ENCODE measurements around the gene KLHL21.
"Not testable (repeated sequence)": the region's sequence is repeated elsewhere in the genome, so short reads cannot be mapped to it uniquely, and the experiment has no call there.

The KLHL21 gene

DNA sequence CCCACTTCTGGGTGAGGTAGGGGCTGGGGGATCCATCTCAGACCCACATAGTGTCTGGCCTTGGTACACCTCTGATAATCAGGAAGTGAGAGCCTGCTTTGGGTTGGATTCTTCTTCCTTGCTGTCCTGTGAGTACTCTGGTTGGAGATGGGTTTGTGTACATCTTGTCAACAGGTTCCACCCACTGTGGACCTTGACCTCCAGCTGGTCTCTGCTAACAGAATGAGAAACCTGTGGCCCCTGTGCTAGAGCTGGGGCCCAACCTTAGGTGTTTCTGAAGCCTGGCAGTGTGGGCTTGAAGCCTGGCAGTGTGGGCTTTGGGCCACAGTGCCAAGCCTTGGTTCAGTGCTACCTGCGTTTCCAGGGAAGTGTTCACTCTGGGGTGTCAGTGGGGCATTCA, 20.3 kb downstream of the KLHL21 start:
- no peak for DNase-seq (ENCODE audit: low read depth)

DNA sequence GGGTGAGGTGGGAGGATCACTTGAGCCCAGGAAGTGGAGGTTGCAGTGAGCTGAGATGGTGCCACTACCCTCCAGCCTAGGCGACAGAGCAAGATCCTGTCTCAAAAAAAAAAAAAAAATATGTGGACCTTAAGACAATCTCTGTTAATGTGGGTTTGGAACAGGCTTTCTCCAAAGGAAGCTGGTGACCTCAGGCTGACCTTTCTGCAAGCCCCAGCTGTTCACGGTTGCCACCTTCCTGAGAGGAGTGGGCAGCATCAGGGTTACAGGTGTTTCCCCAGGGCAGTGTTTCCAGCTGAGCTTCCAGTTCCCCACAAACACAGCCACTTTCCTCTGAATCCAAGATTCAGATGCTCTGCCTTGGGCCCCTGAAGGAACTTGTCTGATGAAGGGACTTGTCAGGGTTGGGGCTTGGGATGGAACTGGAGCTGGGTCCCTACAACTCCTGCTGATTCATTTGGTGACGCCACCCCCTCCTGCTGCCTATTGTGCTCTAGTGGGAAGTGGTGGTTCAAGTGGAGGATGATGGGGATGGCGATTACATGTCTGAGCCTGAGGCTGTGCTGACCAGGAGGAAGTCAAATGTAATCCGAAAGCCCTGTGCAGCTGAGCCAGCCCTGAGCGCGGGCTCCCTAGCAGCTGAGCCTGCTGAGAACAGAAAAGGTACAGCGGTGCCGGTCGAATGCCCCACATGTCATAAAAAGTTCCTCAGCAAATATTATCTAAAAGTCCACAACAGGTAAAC, 20.9 kb downstream of the KLHL21 start:
- no peak for DNase-seq (ENCODE audit: low read depth)

DNA sequence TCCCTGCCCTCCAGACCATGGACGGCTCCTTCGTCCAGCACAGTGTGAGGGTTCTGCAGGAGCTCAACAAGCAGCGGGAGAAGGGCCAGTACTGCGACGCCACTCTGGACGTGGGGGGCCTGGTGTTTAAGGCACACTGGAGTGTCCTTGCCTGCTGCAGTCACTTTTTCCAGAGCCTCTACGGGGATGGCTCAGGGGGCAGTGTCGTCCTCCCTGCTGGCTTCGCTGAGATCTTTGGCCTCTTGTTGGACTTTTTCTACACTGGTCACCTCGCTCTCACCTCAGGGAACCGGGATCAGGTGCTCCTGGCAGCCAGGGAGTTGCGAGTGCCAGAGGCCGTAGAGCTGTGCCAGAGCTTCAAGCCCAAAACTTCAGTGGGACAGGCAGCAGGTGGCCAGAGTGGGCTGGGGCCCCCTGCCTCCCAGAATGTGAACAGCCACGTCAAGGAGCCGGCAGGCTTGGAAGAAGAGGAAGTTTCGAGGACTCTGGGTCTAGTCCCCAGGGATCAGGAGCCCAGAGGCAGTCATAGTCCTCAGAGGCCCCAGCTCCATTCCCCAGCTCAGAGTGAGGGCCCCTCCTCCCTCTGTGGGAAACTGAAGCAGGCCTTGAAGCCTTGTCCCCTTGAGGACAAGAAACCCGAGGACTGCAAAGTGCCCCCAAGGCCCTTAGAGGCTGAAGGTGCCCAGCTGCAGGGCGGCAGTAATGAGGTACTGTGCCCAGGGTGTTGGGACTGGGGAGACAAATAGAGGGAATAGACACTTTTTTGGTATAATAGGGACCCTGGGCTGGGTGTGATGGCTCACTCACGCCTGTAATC, 21.9 kb downstream of the KLHL21 start:
- no peak for DNase-seq (ENCODE audit: low read depth)

DNA sequence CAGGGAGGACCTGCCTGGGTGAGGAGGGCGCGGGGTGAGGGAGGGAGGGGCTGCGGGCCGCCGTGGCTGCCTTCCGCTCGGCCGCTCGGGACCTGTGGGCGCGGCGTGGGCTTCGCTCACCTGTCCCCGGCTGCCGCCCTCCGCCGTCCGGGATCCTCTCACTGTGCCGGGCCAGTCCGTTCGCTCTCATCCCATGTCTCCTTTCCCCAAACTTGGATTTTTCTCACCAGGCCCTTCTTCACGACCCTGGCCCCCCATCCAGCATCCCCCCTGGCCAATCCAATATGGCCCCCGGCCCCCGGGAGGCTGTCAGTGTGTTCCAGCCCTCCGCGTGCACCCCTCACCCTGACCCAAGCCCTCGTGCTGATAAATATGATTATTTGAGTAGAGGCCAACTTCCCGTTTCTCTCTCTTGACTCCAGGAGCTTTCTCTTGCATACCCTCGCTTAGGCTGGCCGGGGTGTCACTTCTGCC, 22.5 kb downstream of the KLHL21 start:
- no peak for DNase-seq (ENCODE audit: low read depth)

DNA sequence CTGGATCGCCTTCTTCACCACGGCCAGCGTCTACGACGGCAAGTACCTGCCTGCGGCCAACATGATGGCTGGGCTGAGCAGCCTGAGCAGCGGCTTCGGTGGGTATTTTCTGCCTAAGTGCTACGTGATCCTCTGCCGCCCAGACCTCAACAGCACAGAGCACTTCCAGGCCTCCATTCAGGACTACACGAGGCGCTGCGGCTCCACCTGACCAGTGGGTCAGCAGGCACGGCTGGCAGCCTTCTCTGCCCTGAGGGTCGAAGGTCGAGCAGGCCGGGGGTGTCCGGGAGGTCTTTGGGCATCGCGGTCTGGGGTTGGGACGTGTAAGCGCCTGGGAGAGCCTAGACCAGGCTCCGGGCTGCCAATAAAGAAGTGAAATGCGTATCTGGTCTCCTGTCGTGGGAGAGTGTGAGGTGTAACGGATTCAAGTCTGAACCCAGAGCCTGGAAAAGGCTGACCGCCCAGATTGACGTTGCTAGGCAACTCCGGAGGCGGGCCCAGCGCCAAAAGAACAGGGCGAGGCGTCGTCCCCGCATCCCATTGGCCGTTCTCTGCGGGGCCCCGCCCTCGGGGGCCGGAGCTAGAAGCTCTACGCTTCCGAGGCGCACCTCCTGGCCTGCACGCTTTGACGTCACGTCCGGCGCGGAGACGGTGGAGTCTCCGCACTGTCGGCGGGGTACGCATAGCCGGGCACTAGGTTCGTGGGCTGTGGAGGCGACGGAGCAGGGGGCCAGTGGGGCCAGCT, 23.1 kb downstream of the KLHL21 start, which contains the start of gene ZBTB48:
ZBTB48 (plus strand) TSS at position 621 of the 745 bp plus-strand sequence. CDS start 616 bp downstream, outside the sequence.
- DNase-seq (ENCODE audit: low read depth): peak; percentile 98

DNA sequence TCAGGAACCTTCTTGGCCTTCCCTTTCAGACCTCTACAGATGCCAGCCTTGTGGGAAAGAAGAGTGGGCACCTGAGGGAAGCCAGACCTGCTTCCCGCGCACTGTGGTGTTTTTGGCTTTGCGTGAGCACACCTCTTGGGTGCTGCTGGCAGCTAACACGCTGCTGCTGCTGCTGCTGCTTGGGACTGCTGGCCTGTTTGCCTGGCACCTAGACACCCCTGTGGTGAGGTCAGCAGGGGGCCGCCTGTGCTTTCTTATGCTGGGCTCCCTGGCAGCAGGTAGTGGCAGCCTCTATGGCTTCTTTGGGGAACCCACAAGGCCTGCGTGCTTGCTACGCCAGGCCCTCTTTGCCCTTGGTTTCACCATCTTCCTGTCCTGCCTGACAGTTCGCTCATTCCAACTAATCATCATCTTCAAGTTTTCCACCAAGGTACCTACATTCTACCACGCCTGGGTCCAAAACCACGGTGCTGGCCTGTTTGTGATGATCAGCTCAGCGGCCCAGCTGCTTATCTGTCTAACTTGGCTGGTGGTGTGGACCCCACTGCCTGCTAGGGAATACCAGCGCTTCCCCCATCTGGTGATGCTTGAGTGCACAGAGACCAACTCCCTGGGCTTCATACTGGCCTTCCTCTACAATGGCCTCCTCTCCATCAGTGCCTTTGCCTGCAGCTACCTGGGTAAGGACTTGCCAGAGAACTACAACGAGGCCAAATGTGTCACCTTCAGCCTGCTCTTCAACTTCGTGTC, 23.9 kb downstream of the KLHL21 start:
- DNase-seq (ENCODE audit: low read depth): no peak

DNA sequence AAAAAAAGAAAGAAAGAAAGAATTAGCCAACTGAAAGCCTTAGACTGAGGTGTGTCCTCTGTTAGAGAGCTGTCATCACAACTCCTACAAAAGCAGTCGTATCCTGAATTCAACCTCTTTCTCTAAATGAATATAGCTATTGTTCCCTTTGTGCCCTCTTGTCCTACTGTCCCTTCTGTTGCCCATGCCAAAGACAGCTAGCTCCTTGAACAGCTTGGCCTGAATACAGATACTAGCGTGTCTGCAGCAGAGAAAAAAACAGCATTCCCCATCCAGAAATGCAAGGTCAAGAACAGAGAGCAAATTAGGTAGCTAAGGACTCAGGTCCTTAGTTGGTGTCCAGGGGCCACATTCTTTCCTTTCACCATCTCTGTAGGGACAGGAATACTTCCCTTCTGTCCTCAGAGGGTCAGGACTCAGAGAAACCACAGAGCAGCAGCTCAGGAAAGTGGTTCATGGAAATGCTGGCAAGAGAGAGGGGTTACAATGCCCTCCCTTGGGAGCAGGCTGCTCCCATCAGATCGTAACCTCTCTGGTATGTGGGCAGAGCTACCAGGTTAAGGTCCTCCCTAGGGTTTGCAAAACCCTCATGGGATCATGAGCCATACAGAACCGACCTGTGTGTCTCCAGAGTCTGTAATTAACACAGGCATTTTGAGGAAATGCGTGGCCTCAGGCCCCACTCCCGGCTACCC, 24.7 kb downstream of the KLHL21 start:
- no peak for DNase-seq (ENCODE audit: low read depth)

DNA sequence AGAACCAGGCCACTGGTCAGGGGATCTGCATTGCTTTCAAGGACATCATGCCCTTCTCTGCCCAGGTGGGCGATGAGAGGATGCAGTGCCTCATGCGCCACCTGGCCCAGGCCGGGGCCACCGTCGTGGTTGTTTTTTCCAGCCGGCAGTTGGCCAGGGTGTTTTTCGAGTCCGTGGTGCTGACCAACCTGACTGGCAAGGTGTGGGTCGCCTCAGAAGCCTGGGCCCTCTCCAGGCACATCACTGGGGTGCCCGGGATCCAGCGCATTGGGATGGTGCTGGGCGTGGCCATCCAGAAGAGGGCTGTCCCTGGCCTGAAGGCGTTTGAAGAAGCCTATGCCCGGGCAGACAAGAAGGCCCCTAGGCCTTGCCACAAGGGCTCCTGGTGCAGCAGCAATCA, 27.9 kb downstream of the KLHL21 start:
- no peak for DNase-seq (ENCODE audit: low read depth)

DNA sequence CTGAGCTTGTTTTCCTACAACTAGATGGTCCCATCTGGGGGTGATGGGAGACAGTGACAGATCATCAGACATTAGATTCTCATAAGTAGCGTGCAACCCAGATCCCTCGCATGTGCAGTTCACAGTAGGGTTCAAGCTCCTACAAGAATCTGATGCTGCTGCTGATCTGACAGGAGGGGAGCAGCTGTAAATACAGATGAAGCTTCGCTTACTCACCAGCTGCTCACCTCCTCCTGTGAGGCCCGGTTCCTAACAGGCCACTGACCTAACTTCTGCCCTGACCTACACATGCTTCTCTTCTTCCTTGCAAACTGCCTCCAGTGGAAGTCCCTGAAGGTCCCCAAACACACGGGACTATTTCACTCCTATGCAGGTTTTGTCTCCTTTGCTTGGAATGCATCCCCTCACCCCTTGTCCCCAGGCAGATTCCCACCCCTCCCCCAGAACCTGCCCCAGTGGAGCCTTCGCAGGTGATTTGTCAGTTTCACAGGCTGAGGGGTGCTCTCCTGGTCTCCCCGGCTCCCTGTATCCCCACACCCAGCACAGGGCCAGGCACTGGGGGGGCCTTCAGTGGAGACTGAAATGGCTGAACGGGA, 28.5 kb downstream of the KLHL21 start:
- no peak for DNase-seq (ENCODE audit: low read depth)

DNA sequence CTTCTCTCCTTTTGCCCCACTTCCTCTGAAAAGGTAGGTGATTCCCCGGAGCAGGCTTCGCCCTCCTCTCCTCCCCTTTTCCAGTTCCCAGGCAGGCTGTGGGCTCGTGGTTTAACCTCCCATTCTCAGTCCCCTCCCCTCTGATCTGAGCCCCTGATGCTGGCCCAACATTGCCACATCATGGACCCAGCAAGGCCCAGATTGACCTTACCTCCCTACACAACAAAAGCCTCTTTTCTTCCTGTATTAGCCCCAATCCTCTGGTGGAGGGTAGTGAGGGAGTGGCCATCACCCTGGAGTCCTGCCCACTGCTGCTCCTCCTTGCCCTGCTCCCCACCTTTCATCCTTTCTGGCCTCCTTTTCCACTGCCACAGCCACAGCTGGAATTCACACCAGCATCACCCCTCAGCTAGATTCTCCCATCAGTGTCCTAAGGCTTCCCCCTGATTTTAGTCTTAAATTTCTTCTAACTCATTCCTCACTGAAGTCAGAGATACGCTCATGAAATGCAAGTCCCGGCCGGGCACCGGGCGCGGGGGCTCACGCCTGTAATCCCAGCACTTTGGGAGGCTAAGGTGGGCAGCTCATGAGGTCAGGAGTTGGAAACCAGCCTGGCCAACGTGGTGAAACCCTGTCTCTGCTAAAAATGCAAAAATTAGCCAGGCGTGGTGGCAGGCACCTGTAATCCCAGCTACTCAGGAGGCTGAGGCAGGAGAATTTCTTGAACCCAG, 29.9 kb downstream of the KLHL21 start:
- no peak for DNase-seq (ENCODE audit: low read depth)

DNA sequence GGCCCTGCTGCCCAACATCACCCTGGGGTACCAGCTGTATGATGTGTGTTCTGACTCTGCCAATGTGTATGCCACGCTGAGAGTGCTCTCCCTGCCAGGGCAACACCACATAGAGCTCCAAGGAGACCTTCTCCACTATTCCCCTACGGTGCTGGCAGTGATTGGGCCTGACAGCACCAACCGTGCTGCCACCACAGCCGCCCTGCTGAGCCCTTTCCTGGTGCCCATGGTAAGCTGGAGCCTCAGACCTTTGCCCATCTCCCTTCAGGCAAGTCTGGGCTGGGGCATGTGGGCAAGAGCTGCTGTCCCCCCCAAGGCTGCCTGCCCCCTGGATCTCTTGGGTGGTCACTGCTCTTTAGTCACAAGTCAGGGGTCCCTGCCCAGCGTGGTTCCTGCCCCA, 31.7 kb downstream of the KLHL21 start:
- DNase-seq (ENCODE audit: low read depth): no peak

DNA sequence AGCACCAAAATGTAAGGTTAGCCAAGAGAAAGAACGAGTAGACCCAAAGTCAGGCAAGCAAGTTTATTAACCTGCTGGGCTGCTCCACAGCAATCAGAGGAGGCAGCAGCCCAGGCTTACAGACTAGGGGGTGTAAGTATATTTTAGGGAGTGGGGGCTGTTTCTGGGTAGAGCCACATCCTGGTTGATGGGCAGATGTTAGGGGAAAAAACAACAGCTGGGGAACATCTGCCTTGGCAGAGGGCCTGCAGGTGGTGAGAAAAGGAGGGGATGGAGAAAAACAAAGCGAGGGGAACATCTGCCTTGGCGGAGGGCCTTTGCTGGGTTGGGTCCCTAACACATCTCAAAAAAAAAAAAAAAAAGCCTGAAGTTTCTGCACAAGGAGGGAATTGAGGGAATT, 32.6 kb downstream of the KLHL21 start:
- no peak for DNase-seq (ENCODE audit: low read depth)

DNA sequence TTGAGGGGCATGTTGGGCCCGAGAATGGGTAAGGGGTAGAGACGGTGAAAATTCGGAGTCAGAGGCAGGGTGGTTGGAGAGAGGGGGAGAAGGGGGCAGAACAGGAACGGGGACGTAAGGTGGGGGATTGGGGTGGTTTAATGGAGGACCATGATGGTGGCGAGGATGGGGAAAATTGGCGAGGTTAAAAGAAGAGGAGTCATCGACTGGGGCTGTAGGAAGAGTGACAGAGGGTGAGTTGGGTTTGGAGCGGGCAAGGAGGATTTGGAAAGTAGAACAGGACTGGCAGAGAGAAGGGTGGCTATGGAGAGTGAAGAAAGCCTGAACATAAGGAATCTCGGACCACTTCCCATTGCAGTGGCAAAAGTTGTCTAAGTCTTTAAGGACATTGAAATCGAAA, 33.6 kb downstream of the KLHL21 start:
- no peak for DNase-seq (ENCODE audit: low read depth)

DNA sequence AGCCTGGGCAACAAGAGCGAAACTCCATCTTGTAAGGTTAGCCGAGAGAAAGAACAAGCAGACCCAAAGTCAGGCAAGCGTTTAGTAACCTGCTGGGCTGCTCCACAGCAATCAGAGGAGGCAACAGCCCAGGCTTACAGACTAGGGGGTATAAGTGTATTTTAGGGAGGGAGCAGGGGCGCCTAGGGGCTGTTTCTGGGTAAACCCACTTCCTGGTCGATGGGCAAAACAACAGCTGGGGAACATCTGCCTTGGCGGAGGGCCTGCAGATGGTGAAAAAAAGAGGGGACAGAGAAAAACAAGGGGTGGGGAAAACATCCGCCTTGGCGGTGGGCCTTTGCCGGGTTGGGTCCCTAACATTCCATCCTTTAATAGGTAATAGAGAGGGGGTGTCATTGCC, 42.4 kb downstream of the KLHL21 start:
- DNase-seq (ENCODE audit: low read depth): no peak

DNA sequence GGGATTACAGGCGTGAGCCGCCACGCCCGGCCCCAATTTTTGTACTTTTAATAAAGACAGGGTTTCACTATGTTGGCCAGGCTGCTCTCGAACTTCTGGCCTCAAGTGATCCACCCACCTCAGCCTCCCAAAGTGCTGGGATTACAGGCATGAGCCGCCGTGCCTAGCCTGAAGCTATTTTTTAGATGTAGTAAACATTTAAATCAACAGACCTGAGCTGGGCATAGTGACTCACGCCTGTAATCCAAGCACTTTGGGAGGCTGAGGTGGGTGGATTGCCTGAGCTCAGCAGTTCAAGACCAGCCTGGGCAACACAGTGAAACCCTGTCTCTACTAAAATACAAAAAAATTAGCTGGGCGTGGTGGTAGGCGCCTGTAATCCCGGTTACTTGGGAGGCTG, 43.5 kb downstream of the KLHL21 start:
- DNase-seq (ENCODE audit: low read depth): not testable (repeated sequence)

DNA sequence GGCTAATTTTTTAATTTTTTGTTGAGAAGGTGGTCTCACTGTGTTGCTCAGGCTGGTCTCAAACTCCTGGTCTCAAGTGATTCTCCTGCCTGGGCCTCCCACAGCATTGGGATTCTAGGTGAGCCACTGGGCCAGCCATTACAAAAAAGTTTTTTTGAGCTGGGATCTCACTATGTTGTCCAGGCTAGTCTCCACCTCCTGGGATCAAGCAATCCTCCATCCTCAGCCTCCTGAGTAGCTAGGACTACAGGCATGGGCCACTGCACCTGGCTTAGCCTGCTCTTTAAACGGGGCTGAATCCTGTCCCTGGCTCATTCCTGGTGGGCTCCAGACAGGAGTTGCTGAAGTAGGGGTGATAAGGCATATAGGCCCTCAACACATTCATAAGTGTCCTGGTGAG, 45.1 kb downstream of the KLHL21 start:
- no peak for DNase-seq (ENCODE audit: low read depth)

DNA sequence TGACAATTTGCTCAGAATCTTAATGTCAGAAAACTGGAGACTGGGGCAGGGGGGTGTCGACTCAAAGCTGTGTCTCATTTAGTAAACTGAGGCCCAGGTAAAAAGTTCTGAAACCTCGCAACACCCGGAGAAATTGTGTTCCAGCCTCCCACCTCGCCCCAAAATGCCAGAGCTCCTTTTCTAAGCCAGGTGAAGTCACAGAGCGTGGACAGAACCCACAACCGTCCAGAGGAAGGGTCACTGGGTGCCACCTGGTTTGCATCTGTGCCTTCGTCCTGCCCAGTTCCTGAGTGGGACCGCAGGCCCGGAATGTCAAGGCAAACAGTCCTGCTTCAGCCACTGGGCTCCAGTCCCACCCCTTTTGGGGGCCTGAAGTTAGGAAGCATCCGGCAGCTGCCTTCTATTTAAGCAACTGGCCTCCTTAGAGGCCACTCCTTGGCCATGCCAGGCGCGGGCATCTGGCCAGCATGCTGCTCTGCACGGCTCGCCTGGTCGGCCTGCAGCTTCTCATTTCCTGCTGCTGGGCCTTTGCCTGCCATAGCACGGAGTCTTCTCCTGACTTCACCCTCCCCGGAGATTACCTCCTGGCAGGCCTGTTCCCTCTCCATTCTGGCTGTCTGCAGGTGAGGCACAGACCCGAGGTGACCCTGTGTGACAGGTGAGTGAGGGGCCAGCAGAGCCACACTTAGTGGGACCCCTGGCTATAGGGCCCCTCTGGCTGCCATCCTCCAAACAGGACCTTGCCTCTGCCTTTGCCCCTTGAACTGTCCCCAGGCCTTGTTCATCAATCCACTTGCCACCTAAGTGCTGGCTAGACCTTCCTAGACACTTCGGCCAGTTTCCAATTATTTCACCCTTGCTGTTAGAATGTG, 47.5 kb downstream of the KLHL21 start, which contains the start of gene TAS1R1:
TAS1R1 (plus strand) TSS at position 401 of the 872 bp plus-strand sequence; CDS start at position 468, 67 bp downstream.
- no peak for DNase-seq (ENCODE audit: low read depth)

DNA sequence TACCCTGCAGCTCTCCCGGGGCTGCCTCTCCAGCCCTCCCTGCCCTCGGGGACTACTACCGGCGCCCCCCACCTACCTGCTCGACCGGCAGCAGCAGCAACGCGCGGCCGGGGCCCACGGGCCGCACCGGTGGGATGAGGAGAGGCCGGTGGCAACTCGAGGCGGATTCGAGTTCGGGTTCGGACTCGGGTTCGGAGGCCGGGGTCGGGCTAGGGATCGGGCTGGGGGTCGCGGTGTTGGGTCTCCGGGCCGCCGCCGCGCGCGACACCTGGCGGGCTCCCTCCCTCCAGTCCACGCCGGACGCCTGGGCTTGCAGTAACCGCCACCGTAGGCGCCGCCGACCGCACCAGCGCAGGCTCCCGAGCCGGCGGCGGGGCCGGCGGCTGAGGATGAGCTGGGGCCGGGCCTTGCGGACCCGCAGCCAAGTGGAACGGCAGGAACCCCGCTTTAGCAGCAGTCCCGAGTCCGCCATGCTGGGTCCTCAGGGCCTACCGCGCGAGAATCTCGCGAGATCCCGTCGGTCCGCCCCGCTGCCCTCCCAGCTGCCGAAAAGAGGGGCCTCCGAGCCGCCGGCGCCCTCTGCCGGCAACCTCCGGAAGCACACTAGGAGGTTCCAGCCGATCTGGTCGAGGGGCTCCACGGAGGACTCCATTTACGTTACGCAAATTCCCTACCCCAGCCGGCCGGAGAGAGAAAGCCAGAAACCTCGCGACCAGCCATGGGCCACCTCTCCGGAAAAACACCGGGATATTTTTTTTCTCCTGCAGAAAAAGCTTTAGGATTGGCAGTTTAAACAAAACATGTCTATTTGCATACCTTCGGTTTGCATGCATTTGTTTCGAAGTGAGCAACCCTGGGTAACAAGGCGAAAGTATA, 48.4 kb downstream of the KLHL21 start, which contains the start of gene NOL9:
NOL9 (minus strand) TSS at position 483 of the 876 bp plus-strand sequence; CDS start at position 472, 11 bp downstream.
- DNase-seq (ENCODE audit: low read depth): peak; percentile 95
